MCF 10A (cell line): Measurements from ENCODE around the gene DAAM1. TPM values are rescaled to one million over a fixed set of nuclear protein-coding genes. Genes with fewer than 3 reads are reported as not detected.

ENCODE experiments used
- BruUV-seq: library from RNA; stranded (reverse); fragments of 400-500 nt; replicated peaks from 2 replicates; lab custom pipeline; 2021; lab: Mats Ljungman, UMichigan
- CTCF ChIA-PET: fragments of 300-600 bp; sonication (Branson Sonifier 250); formaldehyde crosslinking; extraction: SDS; loops from one replicate; lab custom pipeline; 2021; ENCODE audit warnings: antibody characterized with exemption, inconsistent platforms; lab: Yijun Ruan, JAX
- POLR2A ChIA-PET: fragments of 300-600, 350-650 bp; sonication (Branson Sonifier 250); formaldehyde crosslinking; extraction: SDS; loops from one replicate; lab custom pipeline; 2020; ENCODE audit warnings: antibody characterized with exemption, inconsistent platforms; lab: Yijun Ruan, JAX
- DNase-seq: peaks from one replicate; pipeline ENCODE4 v3.0.0-alpha.2; 2018; ENCODE audit not compliant: unreplicated experiment
- H3K27ac Mint-ChIP-seq: one replicate; pipeline ENCODE4 v1.8.0; 2022; ENCODE audit warnings: mild to moderate bottlenecking, low read depth, mixed read lengths; ENCODE audit not compliant: unreplicated experiment
- H3K27me3 Mint-ChIP-seq: one replicate; pipeline ENCODE4 v1.8.0; 2022; ENCODE audit warnings: mixed read lengths; ENCODE audit not compliant: insufficient read depth, unreplicated experiment
- H3K36me3 Mint-ChIP-seq: one replicate; pipeline ENCODE4 v1.8.0; 2022; ENCODE audit warnings: mild to moderate bottlenecking, moderate library complexity, mixed read lengths; ENCODE audit not compliant: insufficient read depth, unreplicated experiment
- H3K4me1 Mint-ChIP-seq: one replicate; pipeline ENCODE4 v1.8.0; 2022; ENCODE audit warnings: mixed read lengths; ENCODE audit not compliant: insufficient read depth, unreplicated experiment
- H3K4me3 Mint-ChIP-seq: one replicate; pipeline ENCODE4 v1.8.0; 2022; ENCODE audit warnings: mild to moderate bottlenecking, moderate library complexity, mixed read lengths; ENCODE audit not compliant: unreplicated experiment
- H3K9me3 Mint-ChIP-seq: one replicate; pipeline ENCODE4 v1.8.0; 2022; ENCODE audit warnings: mixed read lengths; ENCODE audit not compliant: unreplicated experiment
- CTCF ChIP-seq: fragments of 200-600 bp; IDR thresholded peaks from one replicate; pipeline ENCODE4 v1.8.0; 2022; ENCODE audit warnings: antibody characterized with exemption, mild to moderate bottlenecking; ENCODE audit not compliant: unreplicated experiment
- intact Hi-C: fragments of 100-400 bp; cut with micrococcal nuclease; formaldehyde crosslinking; loops from 2 replicates; pipeline ENCODE4 v1.14.1; 2022
- total RNA-seq: library from RNA; stranded (reverse); gene quantifications from 2 replicates; pipeline ENCODE4 v1.2.3, GENCODE V29; 2022

The DAAM1 gene
- total RNA-seq, 1 experiment from 2014 or later = 27.4 TPM

GRCh38 chr14:59355091-59355490 is 166.6 kb downstream of the DAAM1 start:
- Mint-ChIP-seq H3K4me3 (no peak overlapping the region), H3K4me1 (peaks cover 47% of the 10 kb centered on the region), H3K9me3 (no peaks in the 10 kb centered on the region), H3K36me3 (peaks cover 19% of the 10 kb centered on the region), H3K27ac (peak overlapping the region; percentile 46), H3K27me3 (no peaks in the 10 kb centered on the region)
- ChIA-PET CTCF (interaction anchor here (1.1 kb wide), 1 partner anchor 9 kb away, joined by 4 read pairs; no protein-coding TSS in a partner anchor), POLR2A (interaction anchor here (0.7 to 6.6 kb wide), 13 partner anchors 11 to 1917 kb away, joined by 3 to 90 read pairs (median 5); partner anchors contain the start of gene DAAM1)
- no peak for TF ChIP-seq CTCF
- TSS peak; percentile 23 for BruUV-seq
- intact Hi-C loops = no loop called here
- peak; percentile 33 for DNase-seq

DNA sequence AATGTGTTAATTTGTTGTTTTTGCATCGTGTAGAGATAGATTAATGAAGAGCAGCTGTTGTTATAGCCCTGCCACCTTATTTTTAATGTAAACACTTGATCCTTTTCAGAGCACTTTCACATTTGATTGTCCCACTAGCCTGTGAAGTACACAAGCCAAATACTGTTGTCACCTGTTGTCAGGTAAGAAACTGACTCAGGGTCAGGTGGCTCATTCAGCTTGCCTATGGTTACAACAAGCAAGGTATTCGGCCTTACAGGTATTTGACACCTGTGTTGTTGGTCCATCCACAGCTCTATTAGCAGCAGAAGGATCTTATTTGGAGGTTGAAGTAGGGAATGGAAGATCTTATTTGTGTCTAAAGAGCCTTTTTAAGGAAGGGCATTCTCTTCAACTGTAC is 167.8 kb downstream of the DAAM1 start:
- ChIA-PET POLR2A (interaction anchor here (0.6 to 6.6 kb wide), 8 partner anchors 13 to 168 kb away, joined by 3 to 90 read pairs (median 3); partner anchors contain the start of genes DAAM1, JKAMP and L3HYPDH), CTCF (interaction anchor here (1.4 kb wide), 1 partner anchor 12 kb away, joined by 6 read pairs; no protein-coding TSS in a partner anchor)
- no peak overlapping the region for H3K4me3 Mint-ChIP-seq

DNA sequence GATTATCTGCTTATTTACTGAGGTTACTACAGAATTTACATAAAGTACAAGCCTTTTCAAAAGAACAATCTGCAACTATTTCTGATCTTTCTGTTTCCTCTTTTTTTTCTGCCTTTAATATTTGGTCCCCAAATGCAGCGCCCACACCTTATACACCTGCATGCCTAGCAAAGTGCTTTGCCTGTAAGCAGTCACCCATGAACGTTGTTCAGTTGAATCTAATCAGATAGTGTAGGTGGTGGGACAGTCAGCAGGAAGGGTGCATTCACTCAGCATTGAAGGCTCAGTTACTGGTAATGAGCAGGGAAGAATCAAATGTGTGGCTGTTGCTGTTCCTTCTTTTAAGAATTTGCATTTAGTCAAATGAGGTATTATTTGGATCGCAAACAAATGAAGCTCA is 168.3 kb downstream of the DAAM1 start:
- no peaks in the 10 kb centered on the region for H3K9me3 Mint-ChIP-seq
- DNase-seq = no peak
- no peak for TF ChIP-seq CTCF
- intact Hi-C loops = no loop called here
- BruUV-seq = no TSS peak
- H3K4me1 Mint-ChIP-seq = peaks cover 64% of the 10 kb centered on the region
- H3K4me3 Mint-ChIP-seq = no peak overlapping the region
- H3K36me3 Mint-ChIP-seq = peaks cover 19% of the 10 kb centered on the region
- ChIA-PET POLR2A (interaction anchor here (0.9 to 6.6 kb wide), 8 partner anchors 20 to 227 kb away, joined by 3 to 90 read pairs (median 4); partner anchors contain the start of genes DAAM1, JKAMP and L3HYPDH), CTCF (interaction anchor here (1.4 kb wide), 1 partner anchor 12 kb away, joined by 6 read pairs; no protein-coding TSS in a partner anchor)
- H3K27me3 Mint-ChIP-seq = no peaks in the 10 kb centered on the region
- no peak overlapping the region for H3K27ac Mint-ChIP-seq

More for the DNA sequence above, 167.8 kb downstream of the DAAM1 start:
- peak overlapping the region; percentile 46 for H3K27ac Mint-ChIP-seq
- no peaks in the 10 kb centered on the region for H3K9me3 Mint-ChIP-seq
- no peak for DNase-seq
- intact Hi-C loops = no loop called here
- no peak for TF ChIP-seq CTCF
- H3K36me3 Mint-ChIP-seq = peaks cover 19% of the 10 kb centered on the region
- no peaks in the 10 kb centered on the region for H3K27me3 Mint-ChIP-seq
- BruUV-seq = no TSS peak
- peaks cover 59% of the 10 kb centered on the region for H3K4me1 Mint-ChIP-seq

DNA sequence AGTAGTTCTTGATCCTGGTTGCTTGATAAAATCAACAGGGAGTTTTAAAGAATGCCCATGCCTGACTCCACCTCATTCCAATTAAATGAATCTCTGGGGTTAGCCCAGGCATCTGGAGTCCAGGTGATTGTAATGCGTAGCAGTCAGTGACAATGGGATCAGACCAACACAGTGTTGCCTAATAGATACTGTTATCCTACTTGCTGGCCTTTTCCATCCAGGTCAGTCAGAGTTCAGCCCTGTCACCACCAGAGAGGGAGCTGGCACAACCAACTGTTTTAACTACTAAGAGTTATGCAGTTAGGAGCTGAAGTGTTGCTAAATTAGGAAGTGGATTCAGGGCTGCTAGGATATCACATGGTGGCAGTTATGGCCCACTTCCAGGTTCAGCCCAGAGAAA is 169.6 kb downstream of the DAAM1 start:
- no peak for TF ChIP-seq CTCF
- ChIA-PET POLR2A (interaction anchor here (0.7 to 3.1 kb wide), 17 partner anchors 9 to 229 kb away, joined by 3 to 26 read pairs (median 4); partner anchors contain the start of genes DAAM1, JKAMP and L3HYPDH), CTCF (interaction anchor here (0.5 to 0.6 kb wide), 2 partner anchors 89 to 216 kb away, joined by 3 to 4 read pairs; no protein-coding TSS in a partner anchor)
- no peaks in the 10 kb centered on the region for H3K27me3 Mint-ChIP-seq
- intact Hi-C loops = no loop called here
- H3K4me1 Mint-ChIP-seq = peaks cover 72% of the 10 kb centered on the region
- no TSS peak for BruUV-seq
- H3K27ac Mint-ChIP-seq = peak overlapping the region; percentile 90
- H3K9me3 Mint-ChIP-seq = no peaks in the 10 kb centered on the region
- DNase-seq = peak; percentile 86
- H3K4me3 Mint-ChIP-seq = peak overlapping the region; percentile 31
- peaks cover 19% of the 10 kb centered on the region for H3K36me3 Mint-ChIP-seq
